BLaER1 (cell line): ENCODE results near the gene OBSCN.

ENCODE experiments used
- H3K27ac ChIP-seq: shearing (Covaris generic); formaldehyde crosslinking; 2 replicates; pipeline ENCODE4 v1.8.1; 2022
- H3K27me3 ChIP-seq: shearing (Covaris generic); formaldehyde crosslinking; 2 replicates; pipeline ENCODE4 v1.8.1; 2022
- H3K36me3 ChIP-seq: shearing (Covaris generic); formaldehyde crosslinking; 2 replicates; pipeline ENCODE4 v1.8.1; 2022
- H3K4me1 ChIP-seq: shearing (Covaris generic); formaldehyde crosslinking; 2 replicates; pipeline ENCODE4 v1.8.1; 2022
- H3K4me2 ChIP-seq: shearing (Covaris generic); formaldehyde crosslinking; 2 replicates; pipeline ENCODE4 v1.8.1; 2022
- H3K4me3 ChIP-seq: shearing (Covaris generic); formaldehyde crosslinking; 2 replicates; pipeline ENCODE4 v1.8.1; 2022
- H3K9ac ChIP-seq: shearing (Covaris generic); formaldehyde crosslinking; 2 replicates; pipeline ENCODE4 v1.8.1; 2022
- H3K9me3 ChIP-seq: shearing (Covaris generic); formaldehyde crosslinking; 2 replicates; pipeline ENCODE4 v1.8.1; 2022
- H4K20me1 ChIP-seq: shearing (Covaris generic); formaldehyde crosslinking; 2 replicates; pipeline ENCODE4 v1.8.1; 2022
- Cebpa-rat ChIP-seq: shearing (Covaris generic); IDR thresholded peaks from 2 replicates; pipeline ENCODE4 v1.8.1; 2022

The OBSCN gene

DNA sequence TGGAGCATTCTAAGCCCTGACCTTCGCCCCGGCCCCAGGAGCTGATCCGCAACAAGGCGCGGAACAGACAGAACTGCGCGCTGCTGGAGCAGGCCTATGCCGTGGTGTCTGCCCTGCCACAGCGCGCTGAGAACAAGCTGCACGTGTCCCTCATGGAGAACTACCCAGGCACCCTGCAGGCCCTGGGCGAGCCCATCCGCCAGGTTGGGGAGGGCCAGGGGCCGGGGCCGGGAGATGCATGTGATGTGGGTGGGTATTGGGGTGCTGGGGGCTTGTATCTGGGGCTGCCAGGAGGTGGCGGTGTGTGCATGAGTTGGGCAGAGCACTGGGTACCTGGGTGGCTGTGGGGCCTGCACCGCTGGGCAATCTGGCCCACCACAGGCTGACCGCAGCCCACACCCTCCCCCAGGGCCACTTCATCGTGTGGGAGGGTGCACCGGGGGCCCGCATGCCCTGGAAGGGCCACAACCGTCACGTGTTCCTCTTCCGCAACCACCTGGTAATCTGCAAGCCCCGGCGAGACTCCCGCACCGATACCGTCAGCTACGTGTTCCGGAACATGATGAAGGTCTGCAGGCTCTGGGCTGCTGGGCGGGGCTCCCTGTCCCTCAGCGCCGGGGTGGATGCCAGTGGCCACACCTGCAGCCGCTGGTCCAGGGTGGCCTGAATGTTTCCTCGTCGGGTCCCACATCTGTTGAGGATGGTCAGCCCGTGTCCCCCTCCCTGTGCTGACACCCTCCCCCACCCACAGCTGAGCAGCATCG is 133.0 kb downstream of the OBSCN start:
- Histone ChIP-seq H4K20me1 (no peaks in the 10 kb centered on the region), H3K9me3 (peaks cover 7% of the 10 kb centered on the region; the same call in 1 of the 2 replicates), H3K27ac (no peak overlapping the region), H3K9ac (no peak overlapping the region), H3K4me1 (peaks cover 12% of the 10 kb centered on the region), H3K27me3 (no peaks in the 10 kb centered on the region), H3K4me2 (no peak overlapping the region), H3K4me3 (no peak overlapping the region), H3K36me3 (peaks cover 74% of the 10 kb centered on the region)
- no peak for TF ChIP-seq Cebpa-rat

DNA sequence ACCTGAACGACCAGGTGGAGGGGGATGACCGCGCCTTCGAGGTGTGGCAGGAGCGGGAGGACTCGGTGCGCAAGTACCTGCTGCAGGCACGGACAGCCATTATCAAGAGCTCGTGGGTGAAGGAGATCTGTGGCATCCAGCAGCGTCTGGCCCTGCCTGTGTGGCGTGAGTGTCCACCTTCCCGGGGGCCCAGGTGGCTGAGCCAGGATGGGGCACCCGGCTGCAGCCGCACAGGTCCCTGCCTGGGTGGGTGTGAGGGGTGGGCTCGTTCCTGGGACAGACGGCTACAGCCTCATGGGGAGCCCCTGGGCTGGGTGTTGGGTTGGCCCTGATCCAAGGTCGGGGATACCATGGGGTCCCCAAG is 133.6 kb downstream of the OBSCN start:
- Histone ChIP-seq H3K36me3 (peaks cover 68% of the 10 kb centered on the region), H3K9me3 (peaks cover 7% of the 10 kb centered on the region; the same call in 1 of the 2 replicates), H4K20me1 (no peaks in the 10 kb centered on the region), H3K27me3 (no peaks in the 10 kb centered on the region), H3K4me3 (no peak overlapping the region), H3K9ac (no peak overlapping the region), H3K27ac (no peak overlapping the region), H3K4me1 (peaks cover 12% of the 10 kb centered on the region), H3K4me2 (no peak overlapping the region)
- no peak for TF ChIP-seq Cebpa-rat

DNA sequence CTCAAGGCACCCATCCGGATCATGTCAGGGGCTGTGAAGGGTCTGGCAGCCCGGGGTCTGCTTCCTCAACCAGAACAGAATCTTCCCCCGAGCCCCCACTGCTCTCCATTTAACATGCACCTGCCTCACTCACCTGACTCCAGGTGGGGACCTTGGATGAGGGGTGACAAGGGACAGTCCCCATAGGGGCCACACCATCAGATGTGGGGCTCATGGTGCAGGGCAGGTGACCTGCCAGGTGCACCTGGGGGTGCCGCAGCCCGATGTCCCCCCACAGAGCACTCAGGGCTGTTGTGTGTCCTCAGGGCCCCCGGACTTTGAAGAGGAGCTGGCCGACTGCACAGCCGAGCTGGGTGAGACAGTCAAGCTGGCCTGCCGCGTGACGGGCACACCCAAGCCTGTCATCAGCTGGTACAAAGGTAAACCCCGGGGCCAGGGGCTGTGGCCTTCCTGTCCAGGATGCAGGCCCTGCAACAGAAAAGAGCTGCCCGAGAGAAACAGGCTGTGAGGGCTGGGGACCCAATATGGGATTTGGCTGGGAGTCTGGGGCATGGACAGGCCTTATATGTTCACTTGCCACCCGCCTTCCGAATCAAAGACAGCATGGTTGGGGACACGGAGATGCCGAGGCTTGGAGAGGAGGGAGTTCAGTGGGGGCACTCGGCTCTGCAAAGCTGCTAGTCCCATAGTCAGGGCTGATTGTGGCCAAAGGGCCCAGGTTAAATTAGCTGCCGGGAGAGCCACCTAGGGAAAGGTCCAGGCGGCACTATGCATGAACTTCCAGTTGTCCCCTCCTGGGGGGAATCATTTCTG is 134.2 kb downstream of the OBSCN start:
- Histone ChIP-seq H3K4me2 (no peak overlapping the region), H4K20me1 (no peaks in the 10 kb centered on the region), H3K27ac (no peak overlapping the region), H3K9ac (no peak overlapping the region), H3K4me3 (no peak overlapping the region), H3K27me3 (no peaks in the 10 kb centered on the region), H3K36me3 (peaks cover 63% of the 10 kb centered on the region), H3K4me1 (peaks cover 12% of the 10 kb centered on the region), H3K9me3 (peaks cover 7% of the 10 kb centered on the region; the same call in 1 of the 2 replicates)
- no peak for TF ChIP-seq Cebpa-rat

DNA sequence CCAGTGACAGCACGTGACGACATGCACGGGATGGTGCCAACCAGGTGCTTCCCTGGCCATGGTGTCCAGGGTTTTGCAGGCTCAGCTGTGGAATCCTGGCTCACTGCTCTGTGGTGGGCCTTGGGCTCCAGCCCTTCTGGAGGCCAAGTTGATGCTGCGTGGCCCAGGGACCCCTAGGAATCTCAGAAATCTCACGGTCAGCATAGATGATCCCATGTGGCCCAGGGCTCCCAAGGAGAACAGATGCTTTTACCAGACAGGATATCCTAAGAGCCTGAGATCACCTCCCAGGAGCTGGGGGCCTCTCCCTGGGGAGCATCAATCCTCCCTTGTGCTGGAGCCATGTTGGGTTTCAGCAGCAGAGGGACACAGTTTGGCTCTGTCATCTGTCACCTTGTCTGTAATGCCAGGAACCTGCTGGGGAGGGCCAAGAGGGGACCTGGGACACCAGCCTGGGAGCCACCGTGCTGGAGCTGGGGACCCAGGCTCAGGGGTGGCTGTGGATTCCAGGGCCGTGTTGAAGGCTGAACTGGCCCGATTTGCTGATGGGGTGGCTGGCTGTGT is 134.9 kb downstream of the OBSCN start:
- TF ChIP-seq Cebpa-rat, result no peak
- Histone ChIP-seq H3K36me3 (peaks cover 58% of the 10 kb centered on the region), H4K20me1 (no peaks in the 10 kb centered on the region), H3K27me3 (no peaks in the 10 kb centered on the region), H3K4me3 (no peak overlapping the region), H3K4me1 (peaks cover 12% of the 10 kb centered on the region), H3K9me3 (peaks cover 7% of the 10 kb centered on the region; the same call in 1 of the 2 replicates), H3K9ac (no peak overlapping the region), H3K4me2 (no peak overlapping the region), H3K27ac (no peak overlapping the region)

DNA sequence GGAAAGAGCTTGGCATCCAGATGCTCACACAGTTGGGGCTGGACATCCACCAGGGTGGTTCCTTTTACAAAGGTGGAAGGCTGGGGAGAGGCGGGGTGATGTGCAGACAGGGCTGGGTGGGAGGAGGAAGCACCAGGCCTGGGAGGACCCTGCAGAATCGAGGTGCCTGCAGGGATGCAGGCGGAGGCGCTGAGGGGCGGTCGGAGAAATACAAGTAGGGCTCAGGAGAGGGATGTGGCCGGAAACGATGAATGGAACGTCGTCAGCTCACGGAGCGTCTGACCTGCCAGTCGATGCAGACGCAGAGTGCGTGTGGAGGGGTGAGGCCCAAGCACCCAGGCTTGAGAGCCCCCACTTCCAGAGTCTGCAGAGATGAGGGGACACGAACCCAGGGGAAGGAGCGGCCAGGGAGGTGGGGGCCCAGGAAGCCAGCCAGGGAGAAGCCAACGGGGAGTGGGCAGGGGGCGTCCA is 135.4 kb downstream of the OBSCN start:
- H3K4me2 ChIP-seq, result no peak overlapping the region
- no peaks in the 10 kb centered on the region for H3K27me3 ChIP-seq
- H3K27ac ChIP-seq, result no peak overlapping the region
- H3K9me3 ChIP-seq, result peaks cover 7% of the 10 kb centered on the region; the same call in 1 of the 2 replicates
- H3K36me3 ChIP-seq, result peaks cover 52% of the 10 kb centered on the region
- H4K20me1 ChIP-seq, result no peaks in the 10 kb centered on the region
- H3K4me1 ChIP-seq, result peaks cover 12% of the 10 kb centered on the region
- H3K4me3 ChIP-seq, result no peak overlapping the region
- H3K9ac ChIP-seq, result no peak overlapping the region
- TF ChIP-seq Cebpa-rat, result no peak

DNA sequence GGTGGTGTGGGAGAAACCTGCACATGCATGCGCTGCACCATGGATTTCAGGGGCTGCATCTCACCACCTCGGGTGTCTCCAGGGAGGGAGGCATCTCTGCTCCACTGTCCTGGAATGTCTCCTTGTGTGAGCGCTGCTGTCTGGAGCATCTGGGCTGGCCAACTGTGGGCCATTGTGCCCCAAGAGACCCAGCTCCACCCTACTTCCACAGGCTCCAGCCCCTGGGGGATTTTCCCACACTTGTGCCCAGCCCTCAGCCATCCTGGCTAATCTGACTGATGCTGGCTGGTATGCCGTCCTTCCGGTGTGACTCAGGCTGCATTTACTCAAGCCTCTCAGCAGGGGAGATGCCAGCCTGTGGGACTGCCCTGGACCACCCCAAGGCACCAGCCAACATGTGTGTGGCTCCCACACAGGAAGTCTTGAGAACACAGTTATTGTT is 136.8 kb downstream of the OBSCN start:
- peaks cover 38% of the 10 kb centered on the region for H3K36me3 ChIP-seq
- no peak overlapping the region for H3K4me2 ChIP-seq
- no peak overlapping the region for H3K27ac ChIP-seq
- no peaks in the 10 kb centered on the region for H4K20me1 ChIP-seq
- no peak overlapping the region for H3K4me3 ChIP-seq
- no peak for TF ChIP-seq Cebpa-rat
- no peak overlapping the region for H3K9ac ChIP-seq
- H3K27me3 ChIP-seq, result no peaks in the 10 kb centered on the region
- H3K4me1 ChIP-seq, result peaks cover 12% of the 10 kb centered on the region
- H3K9me3 ChIP-seq, result peaks cover 7% of the 10 kb centered on the region; the same call in 1 of the 2 replicates

DNA sequence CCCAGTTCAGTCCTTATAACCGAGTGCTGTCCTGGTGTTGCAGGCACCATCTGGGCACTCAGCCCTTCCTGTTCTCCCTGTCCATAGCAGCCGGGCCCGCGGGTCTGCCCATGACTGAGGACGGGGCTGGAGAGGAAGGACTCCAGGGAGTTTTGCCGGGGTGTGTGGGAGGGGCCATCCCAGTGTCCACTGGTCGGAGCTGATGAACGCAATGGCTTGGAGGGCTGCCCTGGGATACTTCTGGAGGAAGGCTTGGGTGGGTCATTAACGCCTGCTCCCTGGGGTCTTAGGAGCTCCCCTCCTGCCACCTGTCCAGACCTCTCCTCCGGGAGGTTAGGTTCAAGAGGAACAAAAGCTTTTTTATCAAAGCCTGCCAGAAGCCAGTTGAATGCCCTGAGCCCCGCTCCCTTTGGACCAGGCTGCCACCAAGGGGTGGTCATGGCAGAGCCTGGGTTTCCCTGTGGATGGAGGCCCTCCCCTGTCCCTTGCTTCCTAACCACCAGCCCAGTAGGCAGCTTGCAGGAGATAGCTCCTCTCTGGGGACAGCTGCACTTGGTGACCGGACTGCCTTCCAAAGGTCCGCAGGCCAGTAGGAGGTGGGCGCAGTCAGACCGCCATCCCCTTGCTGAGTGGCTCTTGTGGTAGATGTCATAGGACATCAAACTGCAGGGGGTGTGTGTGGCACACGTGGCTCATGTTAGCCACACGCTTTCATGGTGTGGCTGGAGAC is 137.5 kb downstream of the OBSCN start:
- no peak for TF ChIP-seq Cebpa-rat
- no peak overlapping the region for H3K27ac ChIP-seq
- no peak overlapping the region for H3K4me3 ChIP-seq
- no peaks in the 10 kb centered on the region for H4K20me1 ChIP-seq
- no peak overlapping the region for H3K9ac ChIP-seq
- H3K4me1 ChIP-seq, result peaks cover 6% of the 10 kb centered on the region
- H3K27me3 ChIP-seq, result no peaks in the 10 kb centered on the region
- no peak overlapping the region for H3K4me2 ChIP-seq
- H3K36me3 ChIP-seq, result peaks cover 31% of the 10 kb centered on the region
- H3K9me3 ChIP-seq, result peaks cover 7% of the 10 kb centered on the region; the same call in 1 of the 2 replicates

DNA sequence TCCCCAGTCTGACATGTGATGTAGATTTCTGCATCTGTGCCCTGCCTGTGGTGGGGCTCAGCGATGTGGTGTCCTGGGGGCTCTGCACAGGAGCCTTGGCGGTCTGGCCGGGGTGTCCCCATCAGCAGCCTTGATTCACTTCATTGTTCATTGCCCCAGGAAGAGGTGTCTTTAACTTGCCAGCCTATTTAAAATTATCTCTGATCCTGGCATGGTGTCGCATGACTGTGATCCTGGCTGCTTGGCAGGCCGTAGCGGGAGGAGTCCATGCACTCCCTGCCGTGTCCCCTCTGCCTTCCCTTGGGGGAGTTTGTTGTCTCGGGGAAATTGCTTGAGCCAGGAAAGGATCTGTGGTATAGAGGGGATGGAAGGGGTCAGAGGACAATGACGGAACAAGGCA is 138.9 kb downstream of the OBSCN start:
- H3K4me1 ChIP-seq, result peaks cover 6% of the 10 kb centered on the region
- no peak overlapping the region for H3K4me2 ChIP-seq
- H3K27me3 ChIP-seq, result no peaks in the 10 kb centered on the region
- peaks cover 32% of the 10 kb centered on the region for H3K36me3 ChIP-seq
- H3K9ac ChIP-seq, result no peak overlapping the region
- no peak overlapping the region for H3K27ac ChIP-seq
- H3K4me3 ChIP-seq, result no peak overlapping the region
- no peak for TF ChIP-seq Cebpa-rat
- no peaks in the 10 kb centered on the region for H4K20me1 ChIP-seq
- peaks cover 7% of the 10 kb centered on the region; the same call in 1 of the 2 replicates for H3K9me3 ChIP-seq

DNA sequence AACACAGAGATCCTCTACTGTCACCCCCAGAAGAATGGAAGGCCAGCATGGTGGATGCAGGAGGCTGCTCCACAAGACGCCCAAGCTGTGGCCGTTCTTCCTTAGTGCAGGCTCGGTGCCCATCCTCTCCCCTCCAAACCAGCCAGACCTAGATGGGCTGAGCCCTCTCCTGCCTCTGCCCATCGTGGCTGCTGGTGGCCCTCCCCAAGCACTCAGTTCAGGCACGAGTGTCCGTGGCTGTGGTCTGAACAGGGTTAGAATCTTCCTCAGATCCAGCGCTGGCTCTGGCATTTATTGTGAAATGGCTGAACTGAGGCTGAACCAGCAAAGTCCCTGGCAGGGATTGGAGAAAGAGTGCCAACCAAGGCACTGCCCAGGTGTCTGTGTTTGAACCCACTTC is 139.3 kb downstream of the OBSCN start:
- Histone ChIP-seq H3K27ac (no peak overlapping the region), H3K4me3 (no peak overlapping the region), H3K4me1 (peaks cover 6% of the 10 kb centered on the region), H3K4me2 (no peak overlapping the region), H4K20me1 (no peaks in the 10 kb centered on the region), H3K9me3 (peaks cover 7% of the 10 kb centered on the region; the same call in 1 of the 2 replicates), H3K27me3 (no peaks in the 10 kb centered on the region), H3K9ac (no peak overlapping the region), H3K36me3 (peaks cover 32% of the 10 kb centered on the region)
- TF ChIP-seq Cebpa-rat, result no peak
